Urinary bladder (tissue), 4 donors: ENCODE measurements around the gene PRR11. TPM values are rescaled to one million over a fixed set of nuclear protein-coding genes. Genes with fewer than 3 reads are reported as not detected.
"Not testable (repeated sequence)": the region's sequence is repeated elsewhere in the genome, so short reads cannot be mapped to it uniquely, and the experiment has no call there.

Experiments
- DNase-seq: peaks from one replicate; pipeline ENCODE4 v3.0.0-alpha.2; 2015; ENCODE audit errors: extremely low spot score
- H3K27ac ChIP-seq: one replicate; pipeline ENCODE4 v1.5.1; 2013; ENCODE audit warnings: low read depth, mild to moderate bottlenecking, moderate library complexity
- H3K36me3 ChIP-seq: one replicate; pipeline ENCODE4 v1.6.1; 2013; ENCODE audit warnings: mild to moderate bottlenecking, moderate library complexity; ENCODE audit not compliant: insufficient read depth
- H3K4me1 ChIP-seq: one replicate; pipeline ENCODE4 v1.6.1; 2013; ENCODE audit warnings: mild to moderate bottlenecking, moderate library complexity; ENCODE audit not compliant: insufficient read depth
- H3K4me3 ChIP-seq: one replicate; pipeline ENCODE4 v1.5.1; 2013; ENCODE audit warnings: low read depth, low read length
- WGBS: extraction: QIAGEN DNeasy Blood & Tissue Kit; methylation state at CpG from one replicate; pipeline ENCODE4 v1.1.7; 2013; 5-methylcytosine and 5-hydroxymethylcytosine counted together
- polyA plus RNA-seq: library from polyadenylated mRNA; stranded (reverse); fragments of 200-250 nt; gene quantifications from one replicate; pipeline ENCODE4 v1.2.3, GENCODE V29; 2013
- total RNA-seq: library from RNA; depleted of rRNA; stranded (reverse); fragments of >200 nt; gene quantifications from one replicate; pipeline ENCODE4 v1.2.3, GENCODE V29; 2014
- donor health status: healthy with polysubstance abuse.
- donor health status: healthy.

PRR11 gene
- total and polyA plus RNA-seq, 2 donors = 0.86 to 7.9 TPM

- not testable (repeated sequence) for H3K4me1 ChIP-seq, H3K4me3 ChIP-seq
- WGBS = 94% methylated on average over 10 of the region's 10 CpGs
These were observed 17.2 kb upstream of the PRR11 start for GRCh38 chr17:59138339-59138738.

GRCh38 chr17:59139939-59140338 lies 15.6 kb upstream of the PRR11 start:
- Histone ChIP-seq H3K4me3 (no peak overlapping the region), H3K27ac (no peak overlapping the region), H3K4me1 (no peaks in the 10 kb centered on the region), H3K36me3 (no peaks in the 10 kb centered on the region)
- 90% methylated on average over 4 of the region's 4 CpGs for WGBS
- DNase-seq = no peak

More at GRCh38 chr17:59138339-59138738, 17.2 kb upstream of the PRR11 start:
- not testable (repeated sequence) for DNase-seq, H3K27ac ChIP-seq, H3K36me3 ChIP-seq

- 95% methylated on average over 1 of the region's 1 CpG for WGBS
- no peak for DNase-seq
- Histone ChIP-seq H3K36me3 (no peaks in the 10 kb centered on the region), H3K4me1 (no peaks in the 10 kb centered on the region), H3K27ac (no peak overlapping the region), H3K4me3 (no peak overlapping the region)
These were observed 13.7 kb upstream of the PRR11 start for GRCh38 chr17:59141860-59142259.

- Histone ChIP-seq H3K4me3 (no peak overlapping the region), H3K27ac (no peak overlapping the region), H3K4me1 (no peaks in the 10 kb centered on the region), H3K36me3 (no peaks in the 10 kb centered on the region)
- 96% methylated on average over 4 of the region's 4 CpGs for WGBS
- DNase-seq = no peak
These were observed 9.9 kb upstream of the PRR11 start for GRCh38 chr17:59145571-59146096.

- 87% methylated on average over 2 of the region's 2 CpGs for WGBS
- Histone ChIP-seq H3K36me3 (no peaks in the 10 kb centered on the region), H3K4me3 (no peak overlapping the region), H3K4me1 (no peaks in the 10 kb centered on the region), H3K27ac (no peak overlapping the region)
- no peak for DNase-seq
These were observed 6.5 kb upstream of the PRR11 start for GRCh38 chr17:59149051-59149450.

GRCh38 chr17:59149841-59150511 lies 5.6 kb upstream of the PRR11 start:
- no peak overlapping the region for H3K4me3 ChIP-seq
- no peaks in the 10 kb centered on the region for H3K4me1 ChIP-seq
- no peak overlapping the region for H3K27ac ChIP-seq
- 91% methylated on average over 5 of the region's 5 CpGs for WGBS
- H3K36me3 ChIP-seq = no peaks in the 10 kb centered on the region
- no peak for DNase-seq

GRCh38 chr17:59151006-59151405 lies 4.5 kb upstream of the PRR11 start:
- no peak overlapping the region for H3K4me3 ChIP-seq
- H3K4me1 ChIP-seq = no peaks in the 10 kb centered on the region
- no peak overlapping the region for H3K27ac ChIP-seq
- 61% methylated on average over 5 of the region's 5 CpGs for WGBS
- H3K36me3 ChIP-seq = no peaks in the 10 kb centered on the region
- no peak for DNase-seq

- Histone ChIP-seq H3K4me3 (no peak overlapping the region), H3K27ac (no peak overlapping the region), H3K4me1 (no peaks in the 10 kb centered on the region), H3K36me3 (no peaks in the 10 kb centered on the region)
- 56% methylated on average over 1 of the region's 1 CpG for WGBS
- DNase-seq = no peak
These were observed 4.0 kb upstream of the PRR11 start for GRCh38 chr17:59151591-59151990.

- no peak overlapping the region for H3K27ac ChIP-seq
- WGBS = 53% methylated on average over 1 of the region's 1 CpG
- no peaks in the 10 kb centered on the region for H3K4me1 ChIP-seq
- H3K4me3 ChIP-seq = no peak overlapping the region
- no peaks in the 10 kb centered on the region for H3K36me3 ChIP-seq
- no peak for DNase-seq
These were observed 2.6 kb upstream of the PRR11 start for GRCh38 chr17:59152925-59153324.

GRCh38 chr17:59154292-59154720 lies 1.2 kb upstream of the PRR11 start:
- peak overlapping the region; percentile 77 for H3K4me3 ChIP-seq
- WGBS = under 1% methylated on average over 25 of the region's 25 CpGs

GRCh38 chr17:59154721-59155438 lies 666 bp upstream of the PRR11 start, which contains the start of gene SKA2:
TSS of gene SKA2 (minus strand) at chr17:59155186. CDS start at chr17:59155163, 23 bp downstream.
- peak within 1 kb of the TSS; percentile 55 for H3K27ac ChIP-seq
- peak; percentile 87 for DNase-seq
- no peaks in the 10 kb centered on the region for H3K4me1 ChIP-seq
- no peaks in the 10 kb centered on the region for H3K36me3 ChIP-seq
- H3K4me3 ChIP-seq = peak within 1 kb of the TSS; percentile 77
- under 1% methylated on average over 39 of the region's 39 CpGs for WGBS

More at GRCh38 chr17:59154292-59154720, 1.2 kb upstream of the PRR11 start:
- peak overlapping the region; percentile 55 for H3K27ac ChIP-seq
- peak; percentile 23 for DNase-seq
- H3K4me1 ChIP-seq = no peaks in the 10 kb centered on the region
- no peaks in the 10 kb centered on the region for H3K36me3 ChIP-seq

- Histone ChIP-seq H3K4me1 (no peaks in the 10 kb centered on the region), H3K4me3 (no peak overlapping the region), H3K27ac (no peak overlapping the region), H3K36me3 (no peaks in the 10 kb centered on the region)
- 95% methylated on average over 9 of the region's 9 CpGs for WGBS
- DNase-seq = no peak
These were observed 4.8 kb downstream of the PRR11 start for GRCh38 chr17:59160157-59161025.

GRCh38 chr17:59161477-59161876 lies 5.9 kb downstream of the PRR11 start:
- 97% methylated on average over 2 of the region's 2 CpGs for WGBS
- DNase-seq = no peak

More at GRCh38 chr17:59161477-59161876, 5.9 kb downstream of the PRR11 start:
- Histone ChIP-seq H3K36me3 (no peaks in the 10 kb centered on the region), H3K4me1 (no peaks in the 10 kb centered on the region), H3K4me3 (no peak overlapping the region), H3K27ac (no peak overlapping the region)
